SK-N-SH treated with all-trans-retinoic acid at 6 μM for 48 hours (cell line): Measurements from ENCODE around the gene TMPRSS15.

Experiments
- CREB5 ChIP-seq: fragments of 250-450 bp; sonication (Bioruptor Pico); IDR thresholded peaks from 2 replicates; pipeline ENCODE4 v1.5.1; 2020; ENCODE audit warnings: low read depth, mild to moderate bottlenecking, moderate library complexity
- GLIS3 ChIP-seq: fragments of 250-450 bp; sonication (Bioruptor Pico); IDR thresholded peaks from 2 replicates; pipeline ENCODE4 v1.5.0; 2020; ENCODE audit warnings: mild to moderate bottlenecking, moderate library complexity
- RARB ChIP-seq: fragments of 250-450 bp; sonication (Bioruptor Pico); IDR thresholded peaks from 2 replicates; pipeline ENCODE4 v1.8.0; 2021; ENCODE audit warnings: mild to moderate bottlenecking, moderate library complexity
- SNAI2 ChIP-seq: fragments of 250-450 bp; sonication (Bioruptor Pico); IDR thresholded peaks from 2 replicates; pipeline ENCODE4 v1.5.0; 2020; ENCODE audit warnings: mild to moderate bottlenecking, moderate library complexity
- ZC3H10 ChIP-seq: fragments of 250-450 bp; sonication (Bioruptor Pico); IDR thresholded peaks from 2 replicates; pipeline ENCODE4 v1.5.1; 2021; ENCODE audit warnings: mild to moderate bottlenecking, moderate library complexity
- ZFP3 ChIP-seq: fragments of 250-450 bp; sonication (Bioruptor Pico); IDR thresholded peaks from 2 replicates; pipeline ENCODE4 v1.5.0; 2020; ENCODE audit warnings: mild to moderate bottlenecking, moderate library complexity
- ZNF565 ChIP-seq: fragments of 450-650 bp; formaldehyde crosslinking; conservative IDR thresholded peaks from 2 replicates; pipeline ENCODE4 v1.5.0; 2020; ENCODE audit warnings: low read depth, mild to moderate bottlenecking, moderate library complexity
- ZNF70 ChIP-seq: fragments of 450-650 bp; formaldehyde crosslinking; IDR thresholded peaks from 2 replicates; pipeline ENCODE4 v1.5.0; 2020; ENCODE audit warnings: mild to moderate bottlenecking, moderate library complexity
- TF ChIP-seq, protein P1 (sequence below): fragments of 250-450 bp; sonication (Bioruptor Pico); IDR thresholded peaks from 2 replicates; pipeline ENCODE4 v1.8.0; 2020; ENCODE audit warnings: mild to moderate bottlenecking, moderate library complexity, borderline replicate concordance

GRCh38 chr21:18409579-18409978 is 6.0 kb upstream of the TMPRSS15 start:
- no peak for TF ChIP-seq SNAI2 (CRISPR knock-in tag)
- TF ChIP-seq CREB5 (CRISPR knock-in tag): no peak
- TF ChIP-seq ZC3H10: no peak
- no peak for TF ChIP-seq RARB (CRISPR knock-in tag)
- TF ChIP-seq, protein P1, sequence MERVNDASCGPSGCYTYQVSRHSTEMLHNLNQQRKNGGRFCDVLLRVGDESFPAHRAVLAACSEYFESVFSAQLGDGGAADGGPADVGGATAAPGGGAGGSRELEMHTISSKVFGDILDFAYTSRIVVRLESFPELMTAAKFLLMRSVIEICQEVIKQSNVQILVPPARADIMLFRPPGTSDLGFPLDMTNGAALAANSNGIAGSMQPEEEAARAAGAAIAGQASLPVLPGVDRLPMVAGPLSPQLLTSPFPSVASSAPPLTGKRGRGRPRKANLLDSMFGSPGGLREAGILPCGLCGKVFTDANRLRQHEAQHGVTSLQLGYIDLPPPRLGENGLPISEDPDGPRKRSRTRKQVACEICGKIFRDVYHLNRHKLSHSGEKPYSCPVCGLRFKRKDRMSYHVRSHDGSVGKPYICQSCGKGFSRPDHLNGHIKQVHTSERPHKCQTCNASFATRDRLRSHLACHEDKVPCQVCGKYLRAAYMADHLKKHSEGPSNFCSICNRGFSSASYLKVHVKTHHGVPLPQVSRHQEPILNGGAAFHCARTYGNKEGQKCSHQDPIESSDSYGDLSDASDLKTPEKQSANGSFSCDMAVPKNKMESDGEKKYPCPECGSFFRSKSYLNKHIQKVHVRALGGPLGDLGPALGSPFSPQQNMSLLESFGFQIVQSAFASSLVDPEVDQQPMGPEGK: no peak
- TF ChIP-seq ZNF70: no peak
- TF ChIP-seq ZNF565: no peak
- no peak for TF ChIP-seq ZFP3
- no peak for TF ChIP-seq GLIS3
